Measurements from ENCODE around the gene BRMS1. TPM values are rescaled to one million over a fixed set of nuclear protein-coding genes. Genes with fewer than 3 reads are reported as not detected.
A peak's percentile ranks its signal among the peaks of the same experiment; 100 is the strongest.

The BRMS1 gene
- total and polyA plus RNA-seq, 2 donors from 2014 or later: 32.8 to 69.7 TPM

DNA sequence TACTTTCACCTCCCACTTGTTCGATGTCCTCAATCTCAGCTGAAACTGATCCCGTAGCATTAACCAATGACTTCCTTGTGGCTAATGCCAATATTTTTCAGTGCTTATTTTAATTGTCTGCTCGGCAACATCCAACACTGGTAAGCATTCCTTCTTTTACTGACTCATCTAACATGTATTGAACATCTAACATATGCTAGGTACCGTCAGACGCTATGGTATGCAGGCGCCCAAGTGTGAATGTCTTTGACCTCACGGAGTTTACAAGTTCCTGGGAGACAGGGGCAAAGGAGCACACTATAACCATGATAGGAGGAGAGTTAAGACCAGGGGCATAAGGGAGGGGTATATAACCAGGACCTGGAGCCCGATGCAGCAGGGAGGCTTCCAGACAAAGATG lies 1.7 kb downstream of the BRMS1 start:
- Histone ChIP-seq H3K4me3 (ENCODE audit: low read length in 3 of 3) (no peak overlapping the region), H3K9me3 (ENCODE audit: control insufficient read depth in 2 of 3, insufficient read depth in 1 of 3, low read length in 3 of 3) (no peaks in the 10 kb centered on the region), H3K27ac (ENCODE audit: low read depth in 2 of 2, low read length in 2 of 2) (no peak overlapping the region), H3K9ac (ENCODE audit: low read length in 3 of 3) (no peak overlapping the region), H3K36me3 (ENCODE audit: control insufficient read depth in 2 of 3, insufficient read depth in 3 of 3, low read length in 3 of 3) (peaks cover 0 to 22% (median 20%) of the 10 kb centered on the region in 3 donors), H3K27me3 (ENCODE audit: control insufficient read depth, insufficient read depth, low read length) (no peaks in the 10 kb centered on the region), H3K4me1 (ENCODE audit: control insufficient read depth in 2 of 3, insufficient read depth in 2 of 3, low read depth in 1 of 3, low read length in 3 of 3) (peaks cover 0 to 27% (median 22%) of the 10 kb centered on the region in 3 donors)
- intact Hi-C loops (cut with DNase I): no loop called here
- FAIRE-seq (no peak), DNase-seq (peak in 1 of 5 donors; percentile 20)
- TF ChIP-seq, protein P1, sequence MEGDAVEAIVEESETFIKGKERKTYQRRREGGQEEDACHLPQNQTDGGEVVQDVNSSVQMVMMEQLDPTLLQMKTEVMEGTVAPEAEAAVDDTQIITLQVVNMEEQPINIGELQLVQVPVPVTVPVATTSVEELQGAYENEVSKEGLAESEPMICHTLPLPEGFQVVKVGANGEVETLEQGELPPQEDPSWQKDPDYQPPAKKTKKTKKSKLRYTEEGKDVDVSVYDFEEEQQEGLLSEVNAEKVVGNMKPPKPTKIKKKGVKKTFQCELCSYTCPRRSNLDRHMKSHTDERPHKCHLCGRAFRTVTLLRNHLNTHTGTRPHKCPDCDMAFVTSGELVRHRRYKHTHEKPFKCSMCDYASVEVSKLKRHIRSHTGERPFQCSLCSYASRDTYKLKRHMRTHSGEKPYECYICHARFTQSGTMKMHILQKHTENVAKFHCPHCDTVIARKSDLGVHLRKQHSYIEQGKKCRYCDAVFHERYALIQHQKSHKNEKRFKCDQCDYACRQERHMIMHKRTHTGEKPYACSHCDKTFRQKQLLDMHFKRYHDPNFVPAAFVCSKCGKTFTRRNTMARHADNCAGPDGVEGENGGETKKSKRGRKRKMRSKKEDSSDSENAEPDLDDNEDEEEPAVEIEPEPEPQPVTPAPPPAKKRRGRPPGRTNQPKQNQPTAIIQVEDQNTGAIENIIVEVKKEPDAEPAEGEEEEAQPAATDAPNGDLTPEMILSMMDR (IDR thresholded peaks at IDR 0.05; ENCODE audit: borderline replicate concordance, extremely low read depth, insufficient read depth): no peak

DNA sequence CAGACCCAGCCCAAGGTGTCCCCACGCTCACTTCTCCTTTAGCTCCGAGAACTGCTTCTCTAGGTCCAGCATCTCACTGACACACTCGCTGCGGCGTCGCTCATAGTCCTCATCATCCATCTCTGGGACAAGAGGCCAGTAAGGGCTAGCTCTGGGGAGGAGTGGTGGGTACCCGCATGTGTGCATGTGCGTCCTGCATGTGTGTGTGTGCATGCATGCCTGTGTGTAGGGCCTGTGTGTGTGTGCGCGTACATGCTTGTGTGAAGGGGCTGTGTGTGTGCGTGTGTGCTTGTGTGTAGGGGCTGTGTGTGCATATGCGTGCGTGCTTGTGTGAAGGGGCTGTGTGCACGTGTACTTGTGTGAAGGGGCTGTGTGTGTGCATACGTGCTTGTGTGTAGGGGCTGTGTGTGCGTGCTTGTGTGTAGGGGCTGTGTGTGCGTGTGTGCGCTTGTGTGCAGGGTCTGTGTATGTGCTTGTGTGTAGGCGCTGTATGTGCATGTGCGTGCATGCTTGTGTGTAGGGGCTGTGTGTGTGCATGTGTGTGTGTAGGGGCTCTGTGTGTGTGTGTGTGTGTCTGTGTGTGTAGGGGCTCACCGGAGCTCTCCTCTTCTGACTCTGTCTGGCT lies 3.3 kb downstream of the BRMS1 start:
- no peak for FAIRE-seq
- intact Hi-C loops (cut with DNase I): no loop called here
- peak in 1 of 5 donors; percentile 51 for DNase-seq
- H3K4me1 ChIP-seq (ENCODE audit: control insufficient read depth in 2 of 3, insufficient read depth in 2 of 3, low read depth in 1 of 3, low read length in 3 of 3): peaks cover 2 to 24% (median 21%) of the 10 kb centered on the region in 3 donors
- H3K9me3 ChIP-seq (ENCODE audit: control insufficient read depth in 2 of 3, insufficient read depth in 1 of 3, low read length in 3 of 3): no peaks in the 10 kb centered on the region
- no peaks in the 10 kb centered on the region for H3K27me3 ChIP-seq (ENCODE audit: control insufficient read depth, insufficient read depth, low read length)
- peaks cover 0 to 22% (median 20%) of the 10 kb centered on the region in 3 donors for H3K36me3 ChIP-seq (ENCODE audit: control insufficient read depth in 2 of 3, insufficient read depth in 3 of 3, low read length in 3 of 3)
- TF ChIP-seq, protein P1 (IDR thresholded peaks at IDR 0.05; ENCODE audit: borderline replicate concordance, extremely low read depth, insufficient read depth): no peak
- H3K27ac ChIP-seq (ENCODE audit: low read depth in 2 of 2, low read length in 2 of 2): no peak overlapping the region
- no peak overlapping the region for H3K9ac ChIP-seq (ENCODE audit: low read length in 3 of 3)
- no peak overlapping the region for H3K4me3 ChIP-seq (ENCODE audit: low read length in 3 of 3)

DNA sequence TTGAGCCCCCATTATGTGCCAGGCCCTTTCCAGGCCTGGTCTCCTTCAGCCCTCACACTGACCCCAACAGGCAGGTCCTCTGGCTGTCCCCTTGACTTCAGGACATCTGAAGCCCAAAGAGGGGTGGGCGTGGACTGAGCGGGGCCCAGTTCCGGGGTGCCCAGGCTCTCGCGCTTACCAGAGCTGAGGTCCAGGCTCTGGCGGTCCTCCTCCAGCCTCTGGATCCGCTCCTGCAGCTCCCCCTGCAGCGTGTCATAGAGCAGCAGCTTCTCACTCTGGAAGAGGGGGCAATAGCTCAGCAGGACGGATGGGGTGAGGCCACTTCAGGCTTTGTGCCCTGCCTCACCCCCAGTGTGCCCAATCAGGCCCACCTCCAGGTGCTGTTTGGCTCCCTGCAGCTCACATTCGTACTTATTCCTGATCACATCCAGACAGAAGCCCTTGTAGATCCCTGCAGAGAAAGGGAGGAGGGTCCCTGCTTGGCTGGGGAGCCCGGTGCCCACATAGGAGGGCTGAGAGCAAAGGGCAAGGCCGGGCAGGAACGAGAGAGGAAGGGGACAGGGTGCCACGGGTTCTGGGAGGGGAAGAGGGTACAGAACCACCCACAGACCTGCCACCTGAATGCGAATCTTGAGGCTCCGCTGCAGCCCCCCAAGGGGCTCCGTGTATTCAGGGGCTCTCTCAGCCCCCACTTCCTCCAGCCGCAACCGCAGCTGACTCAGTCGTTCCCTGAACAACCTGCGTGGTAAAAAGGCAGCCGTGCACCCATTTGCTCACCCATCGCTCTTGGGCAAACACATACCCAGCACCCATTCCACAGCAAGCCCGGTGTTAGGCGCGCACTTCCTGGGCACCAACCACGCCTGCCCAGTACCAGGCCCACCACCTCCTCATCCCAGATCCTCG lies 4.1 kb downstream of the BRMS1 start:
- peak in 1 of 5 donors; percentile 60 for DNase-seq

More for the DNA sequence above, 4.1 kb downstream of the BRMS1 start:
- peaks cover 2 to 20% (median 13%) of the 10 kb centered on the region in 3 donors for H3K4me1 ChIP-seq (ENCODE audit: control insufficient read depth in 2 of 3, insufficient read depth in 2 of 3, low read depth in 1 of 3, low read length in 3 of 3)
- no peak overlapping the region for H3K9ac ChIP-seq (ENCODE audit: low read length in 3 of 3)
- peaks cover 0 to 22% (median 20%) of the 10 kb centered on the region in 3 donors for H3K36me3 ChIP-seq (ENCODE audit: control insufficient read depth in 2 of 3, insufficient read depth in 3 of 3, low read length in 3 of 3)
- no peaks in the 10 kb centered on the region for H3K9me3 ChIP-seq (ENCODE audit: control insufficient read depth in 2 of 3, insufficient read depth in 1 of 3, low read length in 3 of 3)
- no peaks in the 10 kb centered on the region for H3K27me3 ChIP-seq (ENCODE audit: control insufficient read depth, insufficient read depth, low read length)
- intact Hi-C loops (cut with DNase I): no loop called here
- TF ChIP-seq, protein P1 (IDR thresholded peaks at IDR 0.05; ENCODE audit: borderline replicate concordance, extremely low read depth, insufficient read depth): no peak
- FAIRE-seq: no peak
- no peak overlapping the region for H3K27ac ChIP-seq (ENCODE audit: low read depth in 2 of 2, low read length in 2 of 2)
- no peak overlapping the region for H3K4me3 ChIP-seq (ENCODE audit: low read length in 3 of 3)

Measured in kidney (tissue), 14 donors.